GM20000 (cell line): Measurements from ENCODE around the gene DNER.

ENCODE experiments used
- DNase-seq: peaks from one replicate; pipeline ENCODE4 v3.0.0; 2012; ENCODE audit warnings: low spot score
- TF ChIP-seq, protein P1 (sequence below): IDR thresholded peaks from 2 replicates; pipeline ENCODE4 v1.5.1; 2012; ENCODE audit warnings: mild to moderate bottlenecking, control low read depth; ENCODE audit errors: extremely low read depth, missing control alignments

Gene DNER

DNA sequence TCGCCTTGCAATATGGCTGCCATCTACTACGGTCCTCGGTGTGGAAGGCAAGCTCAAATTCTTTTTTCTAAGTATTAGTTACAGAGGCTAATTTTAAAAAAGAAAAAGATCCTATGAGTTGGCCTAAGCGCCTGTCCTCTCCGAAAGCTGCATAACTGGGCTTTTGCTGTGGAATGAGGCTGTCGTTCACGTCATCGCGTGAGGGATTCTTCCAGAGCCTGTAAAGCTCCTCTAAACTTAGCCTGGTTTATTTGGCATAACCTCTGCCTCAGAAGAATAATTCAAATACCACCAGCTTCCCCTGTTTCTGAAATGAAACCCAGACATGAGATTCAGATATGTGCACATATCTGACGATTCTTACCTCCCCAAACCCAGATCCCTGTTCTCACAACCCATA lies 187.4 kb downstream of the DNER start:
- TF ChIP-seq, protein P1, sequence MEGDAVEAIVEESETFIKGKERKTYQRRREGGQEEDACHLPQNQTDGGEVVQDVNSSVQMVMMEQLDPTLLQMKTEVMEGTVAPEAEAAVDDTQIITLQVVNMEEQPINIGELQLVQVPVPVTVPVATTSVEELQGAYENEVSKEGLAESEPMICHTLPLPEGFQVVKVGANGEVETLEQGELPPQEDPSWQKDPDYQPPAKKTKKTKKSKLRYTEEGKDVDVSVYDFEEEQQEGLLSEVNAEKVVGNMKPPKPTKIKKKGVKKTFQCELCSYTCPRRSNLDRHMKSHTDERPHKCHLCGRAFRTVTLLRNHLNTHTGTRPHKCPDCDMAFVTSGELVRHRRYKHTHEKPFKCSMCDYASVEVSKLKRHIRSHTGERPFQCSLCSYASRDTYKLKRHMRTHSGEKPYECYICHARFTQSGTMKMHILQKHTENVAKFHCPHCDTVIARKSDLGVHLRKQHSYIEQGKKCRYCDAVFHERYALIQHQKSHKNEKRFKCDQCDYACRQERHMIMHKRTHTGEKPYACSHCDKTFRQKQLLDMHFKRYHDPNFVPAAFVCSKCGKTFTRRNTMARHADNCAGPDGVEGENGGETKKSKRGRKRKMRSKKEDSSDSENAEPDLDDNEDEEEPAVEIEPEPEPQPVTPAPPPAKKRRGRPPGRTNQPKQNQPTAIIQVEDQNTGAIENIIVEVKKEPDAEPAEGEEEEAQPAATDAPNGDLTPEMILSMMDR: no peak
- DNase-seq: no peak

DNA sequence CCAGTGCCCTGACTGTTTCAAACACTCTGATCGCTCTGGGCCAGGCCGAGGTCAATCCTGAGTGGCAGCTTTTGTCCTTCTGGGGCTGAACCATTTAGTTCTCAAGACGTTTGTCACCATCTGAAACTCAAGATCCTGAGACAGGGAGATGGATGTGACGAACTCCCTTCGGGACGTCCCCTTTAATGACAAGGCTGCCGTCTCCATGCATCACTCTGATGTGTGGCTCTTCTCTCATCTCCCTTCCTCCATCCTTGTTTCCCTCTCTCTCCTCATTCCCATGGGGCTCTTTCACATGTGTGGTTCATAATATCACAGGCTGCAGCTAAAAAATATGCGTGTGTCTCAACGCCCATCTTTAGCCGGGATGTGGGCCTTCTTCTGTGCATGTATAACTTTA lies 189.6 kb downstream of the DNER start:
- DNase-seq: no peak
- TF ChIP-seq, protein P1: no peak

DNA sequence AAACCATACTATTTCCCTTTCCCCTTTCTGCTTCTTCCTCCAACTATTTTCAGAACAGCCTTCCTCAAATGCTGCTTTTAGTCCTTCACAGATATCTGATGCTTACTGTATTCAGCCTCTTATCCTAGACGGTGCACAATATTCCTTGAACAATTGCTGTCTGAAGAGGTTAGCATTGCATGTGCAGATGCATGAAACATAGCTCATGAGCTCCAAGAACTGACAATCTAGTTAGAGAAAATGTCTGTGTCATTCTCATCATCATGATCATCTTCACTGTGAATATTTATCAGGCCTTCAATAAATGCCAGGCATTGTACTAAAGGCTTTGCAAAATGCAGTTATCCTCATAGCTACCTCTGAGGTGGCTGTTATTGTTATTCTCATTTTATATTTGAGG lies 190.7 kb downstream of the DNER start:
- TF ChIP-seq, protein P1: no peak
- DNase-seq: no peak

DNA sequence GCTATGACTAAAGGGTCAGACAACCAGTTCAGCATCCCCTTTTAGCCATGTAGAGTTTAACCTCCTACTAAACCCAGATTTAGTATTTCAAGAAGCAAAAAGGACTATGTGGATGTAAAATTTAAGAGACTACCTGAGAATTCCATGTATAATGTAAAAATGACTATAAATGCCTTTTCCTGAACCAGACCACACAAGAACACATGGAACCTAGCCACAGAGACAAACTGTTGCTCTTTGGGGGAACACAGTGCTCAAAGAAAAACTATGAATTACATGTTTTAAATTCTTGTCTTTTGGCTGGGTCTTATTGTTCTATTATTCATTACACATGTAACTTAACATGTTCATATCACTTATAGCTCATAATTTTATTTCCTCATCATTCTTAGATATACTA lies 192.8 kb downstream of the DNER start:
- TF ChIP-seq, protein P1: no peak
- DNase-seq: no peak

DNA sequence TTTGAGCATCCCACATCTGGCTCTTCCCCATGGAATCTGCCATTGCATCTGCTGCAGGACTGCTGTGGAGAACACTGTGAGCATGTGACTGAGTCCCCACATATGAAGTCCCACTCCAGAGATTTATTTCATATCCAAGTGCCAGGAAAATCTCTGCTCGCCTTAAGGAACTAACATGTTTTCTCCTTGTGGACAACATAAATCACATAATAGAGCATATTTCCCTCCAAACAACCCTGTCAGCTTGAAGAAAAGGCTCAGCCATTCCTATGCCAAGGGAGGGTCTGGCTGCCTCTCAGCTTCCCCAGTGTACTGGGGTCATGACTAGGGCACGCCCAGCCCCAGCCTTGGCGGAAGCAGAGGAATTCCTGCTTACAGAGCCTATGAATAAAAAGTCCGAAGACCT lies 193.7 kb downstream of the DNER start:
- TF ChIP-seq, protein P1: no peak
- DNase-seq: no peak

DNA sequence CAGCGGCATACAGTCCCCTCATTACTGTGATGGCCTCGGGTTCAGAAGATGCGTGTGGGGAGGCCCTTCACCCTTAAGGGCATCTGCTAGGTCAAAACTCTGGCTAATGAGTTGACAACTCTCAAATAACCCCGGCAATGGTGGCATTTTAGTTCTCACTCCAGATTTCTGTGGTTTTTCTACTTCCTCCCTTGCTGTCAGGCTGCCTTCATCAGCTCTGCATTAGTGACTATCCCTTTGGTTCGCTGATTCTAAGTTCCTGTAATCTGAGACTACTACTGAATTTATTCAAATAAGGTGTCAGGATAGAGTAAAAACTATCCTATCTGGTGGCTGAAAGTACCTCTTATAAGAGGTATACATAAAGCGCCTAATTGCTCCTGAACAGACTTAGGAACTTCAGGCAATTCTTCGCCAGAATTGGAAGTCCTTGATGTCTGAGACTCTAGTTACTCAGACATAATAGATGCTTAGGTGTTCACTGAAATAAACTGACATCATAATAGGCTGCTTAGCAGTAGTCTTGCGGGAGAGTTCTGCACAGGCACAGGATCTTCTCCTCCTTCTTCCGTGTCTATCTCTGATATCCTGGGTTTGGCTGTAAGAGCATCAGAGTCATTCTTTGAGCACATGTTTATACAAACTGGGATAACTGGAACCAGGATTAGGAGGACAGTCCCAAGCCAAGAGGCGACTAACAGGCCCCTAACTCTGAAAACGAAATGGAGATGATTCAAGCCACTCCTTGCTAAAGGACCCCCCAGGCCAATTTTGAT lies 194.5 kb downstream of the DNER start:
- TF ChIP-seq, protein P1: no peak
- no peak for DNase-seq

DNA sequence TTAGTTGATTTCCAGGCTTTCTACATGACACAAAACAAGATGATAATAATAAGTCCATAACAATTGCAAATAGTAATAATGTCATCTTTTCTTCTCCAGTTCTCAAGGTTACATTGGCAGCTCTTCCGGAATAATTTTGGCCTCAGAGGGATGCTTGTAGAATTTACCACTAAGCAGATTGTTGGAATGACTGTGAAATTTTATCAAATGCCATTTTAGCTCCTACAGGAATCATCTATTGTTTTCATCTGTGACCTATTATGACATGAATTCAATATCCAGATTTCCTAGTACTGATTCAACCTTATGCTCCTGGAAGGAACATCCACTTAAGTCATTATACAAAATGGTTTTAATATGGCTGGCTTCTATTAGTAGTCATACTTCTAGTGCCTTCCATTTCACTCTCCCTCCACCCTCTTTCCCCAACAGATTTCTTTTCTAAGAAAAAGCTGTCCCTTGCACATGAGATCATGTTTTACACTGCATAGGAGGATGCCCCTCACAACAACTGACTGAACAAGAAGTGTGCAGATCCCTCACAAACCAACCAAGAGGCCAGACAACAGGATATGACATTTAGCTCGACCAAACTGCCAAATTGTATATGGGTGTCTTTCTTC lies 200.0 kb downstream of the DNER start:
- TF ChIP-seq, protein P1: no peak

More for the DNA sequence above, 200.0 kb downstream of the DNER start:
- DNase-seq: no peak
